ENCODE results near the gene VPS8. TPM values are rescaled to one million over a fixed set of nuclear protein-coding genes. Genes with fewer than 3 reads are reported as not detected.

VPS8 gene
- total and polyA plus RNA-seq, 9 of the 15 experiments (the other 6 are each of a cell fraction or from before 2014, with no cell fraction given), result 7.2 to 41.0 (median 28.3) TPM

DNA sequence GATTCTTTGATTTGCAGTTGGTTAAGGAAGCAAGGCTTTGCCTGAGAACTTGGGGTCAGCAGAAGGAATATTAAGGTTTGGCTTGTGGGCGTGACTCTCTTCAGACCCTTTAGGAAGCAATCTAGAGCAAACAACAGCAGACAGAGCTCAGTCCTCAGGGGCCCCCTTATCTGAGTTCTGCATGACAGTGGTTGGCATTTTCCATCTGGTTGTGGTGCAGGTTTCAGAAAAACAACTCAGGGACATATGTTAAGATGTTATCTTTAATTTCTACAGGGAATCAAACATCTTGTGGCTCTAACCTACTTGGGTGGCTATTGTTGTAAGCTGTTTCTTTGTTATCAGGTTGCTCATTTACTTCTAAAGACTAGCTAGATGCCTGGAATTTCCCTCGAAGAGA is 141.4 kb downstream of the VPS8 start (continued):
- TF ChIP-seq TFE3 (CRISPR knock-in tag; IDR thresholded peaks at IDR 0.05) (no peak), BCLAF1 (IDR thresholded peaks at IDR 0.05; ENCODE audit: borderline replicate concordance in 1 of 2, control insufficient read depth in 1 of 2, low read depth in 2 of 2, low read length in 1 of 2) (no peak), LEF1 (IDR thresholded peaks at IDR 0.05) (no peak), NCOA6 (IDR thresholded peaks at IDR 0.05) (no peak), MTA2 (IDR thresholded peaks at IDR 0.05; ENCODE audit: low read depth) (peak; percentile 50; the same call in 1 of the 2 replicates), NFIC (IDR thresholded peaks at IDR 0.05) (peak; percentile 23; the same call in 1 of the 2 replicates), GTF3C2 (IDR thresholded peaks at IDR 0.05; ENCODE audit: borderline replicate concordance, extremely low read depth, insufficient read length) (no peak), DPF2 (IDR thresholded peaks at IDR 0.05) (peak; percentile 47; the same call in 1 of the 2 replicates), ARID2 (IDR thresholded peaks at IDR 0.05) (no peak), CGGBP1 (CRISPR knock-in tag; IDR thresholded peaks at IDR 0.05) (no peak), ATF2 (CRISPR knock-in tag; IDR thresholded peaks at IDR 0.05) (no peak), SMARCA4 (IDR thresholded peaks at IDR 0.05) (peak; percentile 44; the same call in 1 of the 2 replicates), SAFB (IDR thresholded peaks at IDR 0.05; ENCODE audit: borderline replicate concordance, low read depth, low read length) (no peak), SMAD1 (IDR thresholded peaks at IDR 0.05; ENCODE audit: low read depth, low read length, partially characterized antibody) (no peak), GATAD2B (IDR thresholded peaks at IDR 0.05; ENCODE audit: borderline replicate concordance) (no peak), FOXA1 (IDR thresholded peaks at IDR 0.05; ENCODE audit: borderline replicate concordance) (no peak)
- TF ChIP-seq, protein P1, sequence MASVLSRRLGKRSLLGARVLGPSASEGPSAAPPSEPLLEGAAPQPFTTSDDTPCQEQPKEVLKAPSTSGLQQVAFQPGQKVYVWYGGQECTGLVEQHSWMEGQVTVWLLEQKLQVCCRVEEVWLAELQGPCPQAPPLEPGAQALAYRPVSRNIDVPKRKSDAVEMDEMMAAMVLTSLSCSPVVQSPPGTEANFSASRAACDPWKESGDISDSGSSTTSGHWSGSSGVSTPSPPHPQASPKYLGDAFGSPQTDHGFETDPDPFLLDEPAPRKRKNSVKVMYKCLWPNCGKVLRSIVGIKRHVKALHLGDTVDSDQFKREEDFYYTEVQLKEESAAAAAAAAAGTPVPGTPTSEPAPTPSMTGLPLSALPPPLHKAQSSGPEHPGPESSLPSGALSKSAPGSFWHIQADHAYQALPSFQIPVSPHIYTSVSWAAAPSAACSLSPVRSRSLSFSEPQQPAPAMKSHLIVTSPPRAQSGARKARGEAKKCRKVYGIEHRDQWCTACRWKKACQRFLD (CRISPR knock-in tag; IDR thresholded peaks at IDR 0.05), result no peak

All from K562 (cell line).